Caco-2 (cell line): ENCODE data around the gene DNAJC10. TPM values are rescaled to one million over a fixed set of nuclear protein-coding genes. Genes with fewer than 3 reads are reported as not detected.

Experiments used
- BruUV-seq: library from RNA; stranded (reverse); fragments of 400-500 nt; replicated peaks from 2 replicates; lab custom pipeline; 2021; lab: Mats Ljungman, UMichigan
- CTCF ChIA-PET: fragments of 300-600 bp; sonication (Branson Sonifier 250); formaldehyde crosslinking; loops from one replicate; lab custom pipeline; 2022; ENCODE audit warnings: antibody characterized with exemption; lab: Charles Lee
- POLR2A ChIA-PET: fragments of 300-600 bp; sonication (Branson Sonifier 250); formaldehyde crosslinking; loops from one replicate; lab custom pipeline; 2022; ENCODE audit warnings: antibody characterized with exemption; lab: Charles Lee
- DNase-seq, 2 experiments: peaks; one replicate each; pipeline versions ENCODE4 v3.0.0 to v3.0.0-alpha.2; 2020 to 2022
- H3K27me3 ChIP-seq: replicated peaks from 2 replicates; pipeline ENCODE4 v1.6.0; 2011; ENCODE audit warnings: low read length; ENCODE audit not compliant: control insufficient read depth, insufficient read depth
- H3K36me3 ChIP-seq: 2 replicates; pipeline ENCODE4 v1.5.1; 2011; ENCODE audit warnings: low read length; ENCODE audit not compliant: control insufficient read depth, insufficient read depth
- H3K4me1 ChIP-seq: fragments of 250-450 bp; sonication (Bioruptor Pico); 2 replicates; pipeline ENCODE4 v1.5.1; 2020; ENCODE audit warnings: mild to moderate bottlenecking
- H3K4me3 ChIP-seq: 2 replicates; pipeline ENCODE4 v1.5.1; 2011; ENCODE audit warnings: low read depth, mild to moderate bottlenecking, control low read depth, low read length
- H3K9me3 ChIP-seq: fragments of 250-450 bp; sonication (Bioruptor Pico); 2 replicates; pipeline ENCODE4 v1.5.1; 2020; ENCODE audit warnings: mild to moderate bottlenecking, moderate library complexity
- H3K27ac Mint-ChIP-seq: one replicate; pipeline ENCODE4 v1.8.0; 2022; ENCODE audit warnings: mixed read lengths; ENCODE audit not compliant: unreplicated experiment
- H3K27me3 Mint-ChIP-seq: one replicate; pipeline ENCODE4 v1.8.0; 2022; ENCODE audit warnings: mixed read lengths; ENCODE audit not compliant: insufficient read depth, unreplicated experiment
- H3K36me3 Mint-ChIP-seq: one replicate; pipeline ENCODE4 v1.8.0; 2022; ENCODE audit warnings: mild to moderate bottlenecking, mixed read lengths; ENCODE audit not compliant: insufficient read depth, unreplicated experiment
- H3K4me1 Mint-ChIP-seq: one replicate; pipeline ENCODE4 v1.8.0; 2022; ENCODE audit warnings: low read depth, mixed read lengths; ENCODE audit not compliant: unreplicated experiment
- H3K4me3 Mint-ChIP-seq: one replicate; pipeline ENCODE4 v1.8.0; 2022; ENCODE audit warnings: mild to moderate bottlenecking, moderate library complexity, mixed read lengths; ENCODE audit not compliant: unreplicated experiment
- H3K9me3 Mint-ChIP-seq: one replicate; pipeline ENCODE4 v1.8.0; 2022; ENCODE audit warnings: mixed read lengths; ENCODE audit not compliant: unreplicated experiment
- CTCF ChIP-seq, 2 experiments: fragments of 200-600 bp in 1 of 2; IDR thresholded peaks; 1 replicate in 1 of 2; 2 replicates in 1 of 2; pipeline versions ENCODE4 v1.5.1 to v1.8.0; 2011 to 2022; ENCODE audit warnings: antibody characterized with exemption in 1 of 2, control low read depth in 1 of 2, inconsistent platforms in 1 of 2, low read depth in 1 of 2, low read length in 1 of 2, mild to moderate bottlenecking in 1 of 2, moderate library complexity in 1 of 2; ENCODE audit not compliant: insufficient read depth in 1 of 2, severe bottlenecking in 1 of 2, unreplicated experiment in 1 of 2
- intact Hi-C: fragments of 100-400 bp; cut with micrococcal nuclease; formaldehyde crosslinking; loops from one replicate; pipeline ENCODE4 v1.10.0; 2022; ENCODE audit not compliant: unreplicated experiment
- total RNA-seq: library from RNA; stranded (reverse); gene quantifications from 2 replicates; pipeline ENCODE4 v1.2.3, GENCODE V29; 2022

The DNAJC10 gene
- total RNA-seq, 1 experiment from 2014 or later: 109 TPM

DNA sequence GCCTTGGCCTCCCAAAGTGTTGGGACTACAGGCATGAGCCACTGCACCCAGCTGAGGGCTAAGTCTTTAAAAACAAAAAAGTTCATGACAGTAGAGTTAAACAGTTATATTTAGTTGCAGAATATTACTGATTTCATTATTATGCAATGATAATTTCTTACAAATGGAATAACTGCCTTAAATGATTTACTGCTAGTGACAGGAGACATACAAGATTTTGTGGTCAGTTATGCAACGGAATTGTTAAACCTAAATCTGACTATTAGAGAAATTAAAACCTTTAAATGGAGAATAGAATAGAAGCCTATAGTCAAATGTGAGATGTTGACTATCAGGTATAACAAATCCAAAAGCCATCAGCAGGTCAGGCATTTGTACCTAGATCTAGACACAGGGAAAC lies 10.3 kb upstream of the DNAJC10 start:
- Histone ChIP-seq H3K4me1 (no peaks in the 10 kb centered on the region), H3K9me3 (no peaks in the 10 kb centered on the region), H3K36me3 (no peaks in the 10 kb centered on the region), H3K27me3 (no peaks in the 10 kb centered on the region), H3K4me3 (no peak overlapping the region)
- POLR2A ChIA-PET: no interaction called here
- no peak for DNase-seq
- intact Hi-C loops: no loop called here
- no TSS peak for BruUV-seq
- Mint-ChIP-seq H3K4me1 (no peaks in the 10 kb centered on the region), H3K9me3 (no peaks in the 10 kb centered on the region), H3K4me3 (no peak overlapping the region), H3K27me3 (peaks cover 13% of the 10 kb centered on the region), H3K36me3 (no peaks in the 10 kb centered on the region), H3K27ac (no peak overlapping the region)
- TF ChIP-seq CTCF (IDR thresholded peaks at IDR 0.05; ENCODE audit: insufficient read depth in 1 of 2, low read depth in 1 of 2, low read length in 1 of 2, severe bottlenecking in 1 of 2, unreplicated experiment in 1 of 2): no peak
- CTCF ChIA-PET: no interaction called here

GRCh38 chr2:182706751-182707150 lies 9.3 kb upstream of the DNAJC10 start:
- Mint-ChIP-seq H3K27me3 (peaks cover 14% of the 10 kb centered on the region), H3K4me1 (no peaks in the 10 kb centered on the region), H3K9me3 (no peaks in the 10 kb centered on the region), H3K27ac (no peak overlapping the region), H3K4me3 (no peak overlapping the region), H3K36me3 (no peaks in the 10 kb centered on the region)
- Histone ChIP-seq H3K4me1 (no peaks in the 10 kb centered on the region), H3K36me3 (no peaks in the 10 kb centered on the region), H3K27me3 (no peaks in the 10 kb centered on the region), H3K4me3 (no peak overlapping the region), H3K9me3 (no peaks in the 10 kb centered on the region)
- no peak for DNase-seq
- ChIA-PET POLR2A (no interaction called here), CTCF (no interaction called here)
- no TSS peak for BruUV-seq
- intact Hi-C loops: no loop called here
- TF ChIP-seq CTCF (IDR thresholded peaks at IDR 0.05; ENCODE audit: insufficient read depth in 1 of 2, low read depth in 1 of 2, low read length in 1 of 2, severe bottlenecking in 1 of 2, unreplicated experiment in 1 of 2): no peak

GRCh38 chr2:182713601-182714000 lies 2.5 kb upstream of the DNAJC10 start:
- ChIA-PET CTCF (no interaction called here), POLR2A (no interaction called here)
- Mint-ChIP-seq H3K36me3 (peaks cover 6% of the 10 kb centered on the region), H3K4me3 (no peak overlapping the region), H3K27me3 (peaks cover 10% of the 10 kb centered on the region), H3K27ac (no peak overlapping the region), H3K4me1 (peaks cover 14% of the 10 kb centered on the region), H3K9me3 (no peaks in the 10 kb centered on the region)
- no peaks in the 10 kb centered on the region for H3K36me3 ChIP-seq
- H3K4me1 ChIP-seq: peaks cover 13% of the 10 kb centered on the region; the same call in 1 of the 2 replicates
- no peak overlapping the region for H3K4me3 ChIP-seq
- no peak for DNase-seq
- no peaks in the 10 kb centered on the region for H3K9me3 ChIP-seq
- no peaks in the 10 kb centered on the region for H3K27me3 ChIP-seq
- intact Hi-C loops: no loop called here
- no TSS peak for BruUV-seq
- TF ChIP-seq CTCF (IDR thresholded peaks at IDR 0.05; ENCODE audit: insufficient read depth in 1 of 2, low read depth in 1 of 2, low read length in 1 of 2, severe bottlenecking in 1 of 2, unreplicated experiment in 1 of 2): no peak
